ENCODE results near the gene ISG20L2.

The ISG20L2 gene

DNA sequence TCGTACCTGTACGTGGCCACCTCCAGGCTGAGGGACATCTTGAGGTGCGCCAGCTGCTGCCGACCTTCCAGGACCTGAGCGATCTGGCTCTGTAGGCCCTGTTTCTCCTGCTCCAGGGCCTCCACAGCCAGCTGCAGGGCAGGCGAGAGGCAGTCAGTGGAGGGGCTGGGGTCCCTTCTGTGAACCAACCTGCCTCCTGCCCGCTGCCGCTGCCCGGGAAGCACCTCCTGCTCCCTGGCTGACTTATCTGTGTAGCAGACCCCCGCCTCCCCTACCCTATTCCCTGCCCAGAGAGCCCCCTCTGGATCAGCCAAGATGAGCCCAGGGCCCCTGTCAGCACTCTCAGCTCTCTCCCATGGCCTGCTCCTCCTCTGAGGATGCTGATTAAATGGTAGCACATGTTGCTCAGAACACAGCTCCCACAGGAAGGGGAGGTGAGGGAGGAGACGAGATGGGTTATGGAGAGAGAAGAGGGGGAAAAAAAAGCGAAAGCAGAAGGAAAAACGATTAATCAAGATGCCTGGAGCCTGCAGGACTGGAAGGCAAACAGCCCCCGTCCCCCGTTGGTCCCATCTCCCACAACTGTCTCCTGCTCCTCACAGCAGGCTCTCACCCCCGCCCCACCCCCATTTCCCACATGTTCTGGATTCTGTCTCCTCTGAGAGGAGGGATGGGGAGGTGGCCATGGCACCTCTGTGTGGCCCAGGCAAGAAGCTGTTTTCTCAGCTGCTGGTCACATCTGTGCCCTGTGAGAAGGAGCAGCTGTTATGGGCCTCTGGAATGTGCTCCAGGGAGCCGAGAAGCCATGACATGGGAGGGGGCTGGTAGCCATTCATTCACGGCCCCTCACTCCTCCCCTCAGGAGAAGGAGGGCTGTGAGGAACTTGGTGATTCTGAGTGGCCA, 53.1 kb downstream of the ISG20L2 start:
- TF ChIP-seq, protein P1, sequence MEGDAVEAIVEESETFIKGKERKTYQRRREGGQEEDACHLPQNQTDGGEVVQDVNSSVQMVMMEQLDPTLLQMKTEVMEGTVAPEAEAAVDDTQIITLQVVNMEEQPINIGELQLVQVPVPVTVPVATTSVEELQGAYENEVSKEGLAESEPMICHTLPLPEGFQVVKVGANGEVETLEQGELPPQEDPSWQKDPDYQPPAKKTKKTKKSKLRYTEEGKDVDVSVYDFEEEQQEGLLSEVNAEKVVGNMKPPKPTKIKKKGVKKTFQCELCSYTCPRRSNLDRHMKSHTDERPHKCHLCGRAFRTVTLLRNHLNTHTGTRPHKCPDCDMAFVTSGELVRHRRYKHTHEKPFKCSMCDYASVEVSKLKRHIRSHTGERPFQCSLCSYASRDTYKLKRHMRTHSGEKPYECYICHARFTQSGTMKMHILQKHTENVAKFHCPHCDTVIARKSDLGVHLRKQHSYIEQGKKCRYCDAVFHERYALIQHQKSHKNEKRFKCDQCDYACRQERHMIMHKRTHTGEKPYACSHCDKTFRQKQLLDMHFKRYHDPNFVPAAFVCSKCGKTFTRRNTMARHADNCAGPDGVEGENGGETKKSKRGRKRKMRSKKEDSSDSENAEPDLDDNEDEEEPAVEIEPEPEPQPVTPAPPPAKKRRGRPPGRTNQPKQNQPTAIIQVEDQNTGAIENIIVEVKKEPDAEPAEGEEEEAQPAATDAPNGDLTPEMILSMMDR (IDR thresholded peaks at IDR 0.05) = no peak

DNA sequence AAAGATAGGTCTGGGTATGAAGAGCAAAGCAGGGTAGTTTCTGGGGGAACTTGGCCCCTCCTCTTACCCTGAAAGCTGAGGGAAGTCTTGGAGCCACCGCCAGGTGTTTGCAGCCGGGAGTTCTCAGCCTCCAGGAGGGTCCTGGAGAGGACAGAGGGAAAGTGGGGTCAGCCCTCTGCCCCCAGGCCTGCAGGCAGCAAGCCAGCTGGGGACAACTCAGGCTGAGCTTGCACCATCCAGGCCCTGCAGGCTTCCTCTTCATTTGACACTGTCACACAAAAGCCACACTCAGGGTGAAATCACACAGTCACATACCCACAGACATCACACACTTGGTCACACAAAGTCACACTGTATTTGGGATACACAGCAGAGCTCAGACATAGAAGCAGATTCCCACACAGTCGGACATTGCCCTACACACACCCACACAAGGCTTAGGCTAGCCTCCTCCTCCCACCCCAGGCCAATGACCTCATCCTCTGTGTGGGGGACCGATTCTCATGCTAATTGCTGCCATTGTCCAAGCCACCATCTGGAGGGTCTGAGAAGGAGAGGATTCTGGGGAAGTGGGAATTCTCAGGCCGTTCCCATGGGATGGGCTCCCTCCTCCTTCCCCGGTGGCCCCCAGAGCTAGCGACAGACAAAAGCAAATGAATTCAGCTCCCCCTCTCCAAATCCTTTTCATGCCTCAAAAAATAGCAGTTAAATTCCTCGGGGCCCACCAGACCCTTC, 55.0 kb downstream of the ISG20L2 start:
- TF ChIP-seq, protein P1 (IDR thresholded peaks at IDR 0.05) = no peak
